OCI-LY3 (cell line): ENCODE measurements around the gene GRID1.

ENCODE experiments used
- H2AFZ ChIP-seq: fragments of 200-600, 300-600 bp; shearing (Covaris generic); 2 replicates; pipeline ENCODE4 v1.6.0; 2014; ENCODE audit warnings: antibody characterized with exemption, low read depth, low read length
- H3K27ac ChIP-seq: fragments of 200-600, 300-600 bp; sonication (generic); 2 replicates; pipeline ENCODE4 v1.5.1; 2014; ENCODE audit warnings: mild to moderate bottlenecking, low read length, moderate library complexity, mixed read lengths
- H3K27me3 ChIP-seq: fragments of 200-600, 300-600 bp; sonication (generic); 2 replicates; pipeline ENCODE4 v1.6.1; 2014; ENCODE audit warnings: low read depth, low read length, mixed read lengths
- H3K36me3 ChIP-seq: fragments of 200-600, 300-600 bp; sonication (generic); replicated peaks from 2 replicates; pipeline ENCODE3; 2014; ENCODE audit warnings: low read depth, low read length, mixed read lengths
- H3K4me1 ChIP-seq: fragments of 300-600, 200-600 bp; sonication (generic); 2 replicates; pipeline ENCODE4 v1.6.1; 2014; ENCODE audit warnings: low read length, mixed read lengths
- H3K4me2 ChIP-seq: fragments of 200-600, 300-600 bp; sonication (generic); 2 replicates; pipeline ENCODE4 v1.6.1; 2014; ENCODE audit warnings: low read length, mixed read lengths
- H3K4me3 ChIP-seq: fragments of 300-600, 200-600 bp; sonication (generic); 2 replicates; pipeline ENCODE4 v1.5.1; 2014; ENCODE audit warnings: antibody characterized with exemption, mild to moderate bottlenecking, low read length, moderate library complexity
- H3K79me2 ChIP-seq: fragments of 300-600, 200-600 bp; shearing (Covaris generic); 2 replicates; pipeline ENCODE4 v1.6.1; 2014; ENCODE audit warnings: mild to moderate bottlenecking, low read length, mixed read lengths
- H3K9ac ChIP-seq: fragments of 300-600, 200-600 bp; shearing (Covaris generic); 2 replicates; pipeline ENCODE4 v1.6.0; 2014; ENCODE audit warnings: mild to moderate bottlenecking, low read length, moderate library complexity
- H3K9me3 ChIP-seq: fragments of 200-600, 300-600 bp; shearing (Covaris generic); 2 replicates; pipeline ENCODE4 v1.6.1; 2014; ENCODE audit warnings: low read length, mixed read lengths; ENCODE audit not compliant: insufficient read depth
- H4K20me1 ChIP-seq: fragments of 200-600, 300-600 bp; sonication (generic); 2 replicates; pipeline ENCODE4 v1.6.1; 2016; ENCODE audit warnings: low read length, mixed read lengths; ENCODE audit not compliant: insufficient read depth
- EZH2phosphoT487 ChIP-seq: fragments of 200-600 bp; shearing (Covaris generic); IDR thresholded peaks from 2 replicates; pipeline ENCODE4 v1.6.1; 2018; ENCODE audit warnings: antibody characterized with exemption, mixed run types, low read depth
- TF ChIP-seq, protein P1 (sequence below): fragments of 200-600, 300-600 bp; sonication (generic); IDR thresholded peaks from 2 replicates; pipeline ENCODE4 v1.5.1; 2014; ENCODE audit warnings: antibody characterized with exemption, low read length, low read depth

GRID1 gene

DNA sequence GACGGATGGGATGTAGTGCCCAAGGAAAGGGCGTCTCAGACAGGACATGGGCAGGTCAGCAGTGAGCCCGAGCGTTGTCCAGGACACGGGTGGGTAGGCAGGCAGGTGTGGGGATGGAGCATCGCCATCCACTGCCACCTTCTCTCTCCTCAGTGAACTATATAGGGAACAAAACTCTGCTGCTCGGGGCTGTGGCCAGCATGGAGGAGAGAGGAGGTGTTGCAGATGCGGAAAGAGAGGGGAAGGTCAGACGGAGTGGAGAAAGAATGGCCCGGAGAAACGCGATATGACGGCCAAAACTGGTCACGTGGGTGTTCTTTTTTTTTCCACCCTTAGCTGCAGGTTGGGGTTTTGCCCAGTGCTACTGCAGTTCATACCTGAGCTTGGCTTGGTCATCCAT, 71.2 kb downstream of the GRID1 start:
- no peak for TF ChIP-seq EZH2phosphoT487
- TF ChIP-seq, protein P1, sequence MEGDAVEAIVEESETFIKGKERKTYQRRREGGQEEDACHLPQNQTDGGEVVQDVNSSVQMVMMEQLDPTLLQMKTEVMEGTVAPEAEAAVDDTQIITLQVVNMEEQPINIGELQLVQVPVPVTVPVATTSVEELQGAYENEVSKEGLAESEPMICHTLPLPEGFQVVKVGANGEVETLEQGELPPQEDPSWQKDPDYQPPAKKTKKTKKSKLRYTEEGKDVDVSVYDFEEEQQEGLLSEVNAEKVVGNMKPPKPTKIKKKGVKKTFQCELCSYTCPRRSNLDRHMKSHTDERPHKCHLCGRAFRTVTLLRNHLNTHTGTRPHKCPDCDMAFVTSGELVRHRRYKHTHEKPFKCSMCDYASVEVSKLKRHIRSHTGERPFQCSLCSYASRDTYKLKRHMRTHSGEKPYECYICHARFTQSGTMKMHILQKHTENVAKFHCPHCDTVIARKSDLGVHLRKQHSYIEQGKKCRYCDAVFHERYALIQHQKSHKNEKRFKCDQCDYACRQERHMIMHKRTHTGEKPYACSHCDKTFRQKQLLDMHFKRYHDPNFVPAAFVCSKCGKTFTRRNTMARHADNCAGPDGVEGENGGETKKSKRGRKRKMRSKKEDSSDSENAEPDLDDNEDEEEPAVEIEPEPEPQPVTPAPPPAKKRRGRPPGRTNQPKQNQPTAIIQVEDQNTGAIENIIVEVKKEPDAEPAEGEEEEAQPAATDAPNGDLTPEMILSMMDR, result no peak
- Histone ChIP-seq H3K27me3 (no peaks in the 10 kb centered on the region), H3K27ac (no peak overlapping the region), H3K4me3 (no peak overlapping the region), H3K4me2 (no peak overlapping the region), H4K20me1 (no peaks in the 10 kb centered on the region), H3K9me3 (no peaks in the 10 kb centered on the region), H3K36me3 (no peaks in the 10 kb centered on the region), H3K4me1 (peaks cover 11% of the 10 kb centered on the region), H3K79me2 (no peaks in the 10 kb centered on the region), H3K9ac (no peak overlapping the region), H2AFZ (no peak overlapping the region)

DNA sequence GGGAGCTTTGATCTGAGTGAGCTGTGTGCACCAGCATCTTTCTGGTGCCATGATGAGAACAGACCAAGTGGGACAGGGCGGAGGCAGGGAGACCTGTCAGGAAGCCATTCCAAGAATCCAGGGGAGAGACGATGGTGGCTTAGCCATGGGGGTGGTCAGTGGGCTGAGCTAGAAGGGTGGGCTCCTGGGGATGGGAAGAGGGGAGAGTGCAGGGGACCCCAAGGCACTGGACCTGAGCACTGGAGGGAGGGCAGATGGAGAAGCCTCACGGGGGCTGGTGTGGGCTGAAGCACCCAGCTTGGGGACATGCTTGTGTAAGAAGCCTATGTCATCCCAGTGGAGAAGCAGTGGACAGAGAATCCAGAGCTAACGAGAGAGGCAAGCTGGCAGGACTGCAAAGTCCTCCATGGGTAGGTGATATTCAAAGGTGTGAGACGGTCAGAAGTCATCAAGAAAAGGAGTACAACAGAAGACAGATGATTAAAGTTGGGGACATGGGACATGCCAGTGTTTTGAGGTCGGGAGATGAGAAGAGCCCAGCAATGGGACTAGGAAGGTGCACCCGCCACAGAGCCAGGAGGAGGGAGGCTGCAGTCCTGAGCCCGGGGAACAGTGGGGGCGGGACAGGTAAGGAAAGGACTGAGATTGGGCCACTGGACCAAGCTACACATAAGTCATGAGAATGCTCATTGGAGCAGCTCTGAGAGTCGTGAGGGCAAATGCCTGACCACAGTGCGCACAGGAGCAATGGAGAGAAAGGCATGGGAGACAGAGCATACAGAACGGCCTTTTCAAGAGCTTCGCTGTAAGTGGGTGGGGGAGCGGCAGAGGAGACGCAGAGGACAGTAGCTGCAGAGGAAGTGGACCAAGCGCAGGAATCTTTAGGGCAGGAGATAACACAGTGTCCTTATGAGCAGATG, 72.0 kb downstream of the GRID1 start:
- Histone ChIP-seq H3K4me2 (no peak overlapping the region), H3K9ac (no peak overlapping the region), H3K27me3 (no peaks in the 10 kb centered on the region), H3K79me2 (no peaks in the 10 kb centered on the region), H3K27ac (no peak overlapping the region), H3K9me3 (no peaks in the 10 kb centered on the region), H3K4me3 (no peak overlapping the region), H4K20me1 (no peaks in the 10 kb centered on the region), H3K36me3 (no peaks in the 10 kb centered on the region), H2AFZ (no peak overlapping the region), H3K4me1 (peaks cover 11% of the 10 kb centered on the region)
- TF ChIP-seq EZH2phosphoT487, result no peak
- TF ChIP-seq, protein P1, result no peak

DNA sequence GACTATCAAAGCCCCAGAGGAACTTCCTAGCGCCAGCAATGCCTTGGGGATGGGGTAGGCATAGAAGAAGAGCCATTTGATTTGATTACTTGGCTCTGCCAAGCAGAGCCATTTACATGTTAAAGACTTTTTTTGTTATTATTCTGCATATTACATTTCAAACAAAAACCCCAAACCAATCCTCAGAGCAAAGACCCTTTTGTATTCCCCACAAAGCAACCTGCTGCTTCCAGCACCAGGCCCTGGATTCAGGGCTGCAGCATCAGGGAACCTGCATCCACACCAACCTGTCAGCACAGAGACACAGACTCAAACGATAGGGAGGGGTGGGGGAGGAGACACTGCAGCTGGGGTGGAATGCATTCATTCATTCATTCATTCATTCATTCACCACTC, 73.2 kb downstream of the GRID1 start:
- Histone ChIP-seq H3K4me3 (no peak overlapping the region), H3K9ac (no peak overlapping the region), H2AFZ (no peak overlapping the region), H3K9me3 (no peaks in the 10 kb centered on the region), H3K27ac (no peak overlapping the region), H3K4me2 (no peak overlapping the region), H3K79me2 (no peaks in the 10 kb centered on the region), H3K4me1 (peaks cover 21% of the 10 kb centered on the region), H4K20me1 (no peaks in the 10 kb centered on the region), H3K36me3 (no peaks in the 10 kb centered on the region), H3K27me3 (no peaks in the 10 kb centered on the region)
- TF ChIP-seq, protein P1, result no peak
- TF ChIP-seq EZH2phosphoT487, result no peak

DNA sequence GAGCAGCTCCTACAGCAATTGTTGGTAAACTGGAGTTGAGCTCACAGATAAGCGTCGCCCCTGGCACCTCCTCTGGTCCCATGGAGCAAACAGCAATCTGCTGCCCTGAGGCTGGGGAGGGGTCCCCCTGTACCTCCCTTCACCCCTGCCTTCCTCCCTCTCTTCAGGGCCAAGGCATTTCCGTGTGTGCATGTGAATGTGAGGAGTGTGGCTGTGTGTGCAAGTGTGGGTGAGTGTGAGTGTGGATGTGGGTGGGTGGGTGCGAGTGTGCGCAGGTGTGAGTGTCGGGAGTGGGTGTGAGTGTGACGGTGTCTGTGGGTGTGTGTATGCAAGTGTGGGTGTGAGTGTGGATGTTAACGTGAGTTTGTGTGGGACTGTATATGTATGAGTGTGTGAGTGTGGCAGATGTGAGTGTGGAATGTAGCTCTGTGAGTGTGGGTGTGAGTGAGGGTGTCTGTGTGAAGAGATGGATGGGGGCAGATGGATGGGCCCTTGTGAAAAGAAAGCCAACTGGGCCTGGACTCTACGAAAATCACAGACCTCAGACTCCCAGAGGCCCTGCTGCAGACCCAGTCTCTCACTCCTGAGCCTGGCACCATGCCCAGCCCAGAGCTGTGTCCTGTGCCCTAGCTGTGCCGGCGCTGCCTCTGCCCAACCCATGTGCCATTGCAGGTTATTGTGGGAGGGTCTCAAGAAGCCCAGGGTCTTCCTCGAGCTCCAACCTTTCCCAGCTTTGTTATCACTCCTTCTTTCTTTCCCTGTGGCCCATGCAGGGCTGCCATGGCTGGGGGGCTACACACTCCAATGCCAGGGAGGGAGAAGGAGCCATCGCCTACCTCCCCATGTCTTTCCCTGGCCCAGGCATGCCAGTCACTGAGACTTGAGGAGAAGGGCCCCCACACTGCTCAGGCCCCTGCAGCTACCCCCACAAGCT, 73.9 kb downstream of the GRID1 start:
- no peak overlapping the region for H3K27ac ChIP-seq

More for the DNA sequence above, 73.9 kb downstream of the GRID1 start:
- H2AFZ ChIP-seq, result no peak overlapping the region
- H3K4me1 ChIP-seq, result peaks cover 27% of the 10 kb centered on the region
- no peak overlapping the region for H3K9ac ChIP-seq
- TF ChIP-seq EZH2phosphoT487, result no peak
- TF ChIP-seq, protein P1, result no peak
- H3K79me2 ChIP-seq, result no peaks in the 10 kb centered on the region
- H3K4me2 ChIP-seq, result no peak overlapping the region
- no peaks in the 10 kb centered on the region for H3K9me3 ChIP-seq
- H3K4me3 ChIP-seq, result no peak overlapping the region
- no peaks in the 10 kb centered on the region for H4K20me1 ChIP-seq
- H3K27me3 ChIP-seq, result no peaks in the 10 kb centered on the region
- no peaks in the 10 kb centered on the region for H3K36me3 ChIP-seq
